ENCODE data around the gene CDC42SE2.
"Not testable (repeated sequence)": the region's sequence is repeated elsewhere in the genome, so short reads cannot be mapped to it uniquely, and the experiment has no call there.

The CDC42SE2 gene

GRCh38 chr5:131279204-131279603, 15.4 kb downstream of the CDC42SE2 start:
- no peak for DNase-seq

GRCh38 chr5:131280417-131280816, 16.6 kb downstream of the CDC42SE2 start:
- DNase-seq, result no peak

GRCh38 chr5:131281133-131281867, 17.4 kb downstream of the CDC42SE2 start:
- no peak for DNase-seq

GRCh38 chr5:131281868-131282234, 18.0 kb downstream of the CDC42SE2 start:
- no peak for DNase-seq

- no peak for DNase-seq
Observed at GRCh38 chr5:131282235-131282634, 18.4 kb downstream of the CDC42SE2 start.

- no peak for DNase-seq
Observed at GRCh38 chr5:131285703-131286399, 22.0 kb downstream of the CDC42SE2 start.

- DNase-seq, result no peak
Observed at GRCh38 chr5:131286400-131286715, 22.5 kb downstream of the CDC42SE2 start.

GRCh38 chr5:131288328-131288727, 24.5 kb downstream of the CDC42SE2 start:
- DNase-seq, result no peak

- no peak for DNase-seq
Observed at GRCh38 chr5:131289738-131290137, 25.9 kb downstream of the CDC42SE2 start.

- no peak for DNase-seq
Observed at GRCh38 chr5:131296213-131296672, 32.4 kb downstream of the CDC42SE2 start.

GRCh38 chr5:131297886-131298285, 34.0 kb downstream of the CDC42SE2 start:
- DNase-seq, result no peak

GRCh38 chr5:131299465-131299864, 35.6 kb downstream of the CDC42SE2 start:
- DNase-seq, result no peak

GRCh38 chr5:131302506-131302905, 38.7 kb downstream of the CDC42SE2 start:
- DNase-seq, result no peak

GRCh38 chr5:131303537-131303936, 39.7 kb downstream of the CDC42SE2 start:
- DNase-seq, result no peak

GRCh38 chr5:131304414-131304813, 40.6 kb downstream of the CDC42SE2 start:
- no peak for DNase-seq

- DNase-seq, result no peak
Observed at GRCh38 chr5:131305138-131305689, 41.4 kb downstream of the CDC42SE2 start.

- DNase-seq, result no peak
Observed at GRCh38 chr5:131305906-131306305, 42.1 kb downstream of the CDC42SE2 start.

- not testable (repeated sequence) for DNase-seq
Observed at GRCh38 chr5:131312235-131312772, 48.5 kb downstream of the CDC42SE2 start.

- DNase-seq, result no peak
Observed at GRCh38 chr5:131316026-131316425, 52.2 kb downstream of the CDC42SE2 start.

GRCh38 chr5:131316822-131317221, 53.0 kb downstream of the CDC42SE2 start:
- DNase-seq, result no peak

GRCh38 chr5:131318455-131318854, 54.6 kb downstream of the CDC42SE2 start:
- no peak for DNase-seq

- DNase-seq, result no peak
Observed at GRCh38 chr5:131321066-131321465, 57.2 kb downstream of the CDC42SE2 start.

- no peak for DNase-seq
Observed at GRCh38 chr5:131322926-131323325, 59.1 kb downstream of the CDC42SE2 start.

- no peak for DNase-seq
Observed at GRCh38 chr5:131323378-131323777, 59.5 kb downstream of the CDC42SE2 start.

Measured in NCI-H1694 (cell line).